Activated CD4-positive, alpha-beta T cell treated with anti-CD3 and anti-CD28 coated beads, Interleukin-2, amount 50 U/mL, for 16 hours (primary cell): ENCODE measurements around the gene TFEB.

Source experiments
- DNase-seq: peaks from one replicate; pipeline ENCODE4 v3.0.0-alpha.2; 2020

Gene TFEB

GRCh38 chr6:41648070-41648585, 87.3 kb downstream of the TFEB start:
- no peak for DNase-seq

- DNase-seq = no peak
Measured at GRCh38 chr6:41647061-41647511, 88.3 kb downstream of the TFEB start.

GRCh38 chr6:41646026-41646795, 89.2 kb downstream of the TFEB start:
- no peak for DNase-seq

- DNase-seq = no peak
Measured at GRCh38 chr6:41645007-41645618, 90.3 kb downstream of the TFEB start.

GRCh38 chr6:41644297-41644879, 91.0 kb downstream of the TFEB start:
- DNase-seq = no peak

- no peak for DNase-seq
Measured at GRCh38 chr6:41643899-41644269, 91.5 kb downstream of the TFEB start.

- no peak for DNase-seq
Measured at GRCh38 chr6:41642960-41643898, 92.2 kb downstream of the TFEB start.

- DNase-seq = no peak
Measured at GRCh38 chr6:41642090-41642959, 93.1 kb downstream of the TFEB start.

- DNase-seq = no peak
Measured at GRCh38 chr6:41641352-41641925, 94.0 kb downstream of the TFEB start.

GRCh38 chr6:41640426-41640825, 95.0 kb downstream of the TFEB start:
- DNase-seq = no peak

GRCh38 chr6:41639809-41640371, 95.5 kb downstream of the TFEB start:
- no peak for DNase-seq

GRCh38 chr6:41638935-41639808, 96.2 kb downstream of the TFEB start:
- DNase-seq = no peak

- no peak for DNase-seq
Measured at GRCh38 chr6:41638002-41638934, 97.1 kb downstream of the TFEB start, which contains the start of gene MDFI. MDFI (plus strand) TSS chr6:41638468; CDS start chr6:41638750, 282 bp downstream.

- no peak for DNase-seq
Measured at GRCh38 chr6:41637194-41638001, 98.0 kb downstream of the TFEB start.

- no peak for DNase-seq
Measured at GRCh38 chr6:41636833-41637193, 98.6 kb downstream of the TFEB start.

GRCh38 chr6:41635365-41635764, 100.0 kb downstream of the TFEB start:
- DNase-seq = no peak

GRCh38 chr6:41634657-41635056, 100.8 kb downstream of the TFEB start:
- no peak for DNase-seq
